SK-N-MC (cell line): ENCODE measurements around the gene OR51B4.
"Not testable (repeated sequence)": the region's sequence is repeated elsewhere in the genome, so short reads cannot be mapped to it uniquely, and the experiment has no call there.

Experiments used
- DNase-seq: peaks from one replicate; pipeline ENCODE4 v3.0.0-alpha.2; 2011; ENCODE audit warnings: low read depth, low spot score
- H3K27ac ChIP-seq: fragments of 200-600 bp; sonication (generic); 2 replicates; pipeline ENCODE4 v1.5.1; 2016; ENCODE audit warnings: mixed run types
- H3K36me3 ChIP-seq: fragments of 200-600 bp; sonication (generic); 2 replicates; pipeline ENCODE4 v1.6.1; 2017; ENCODE audit warnings: antibody characterized with exemption, low read length, mixed read lengths; ENCODE audit not compliant: insufficient read depth
- H3K4me3 ChIP-seq: fragments of 200-600 bp; sonication (generic); 2 replicates; pipeline ENCODE4 v1.5.1; 2016
- H3K9ac ChIP-seq: fragments of 200-600 bp; sonication (generic); 2 replicates; pipeline ENCODE4 v1.8.0; 2017; ENCODE audit warnings: mixed run types, mixed read lengths; ENCODE audit not compliant: insufficient read length
- H3K9me3 ChIP-seq: fragments of 200-600 bp; sonication (generic); 2 replicates; pipeline ENCODE4 v1.6.1; 2017; ENCODE audit warnings: low read depth, mild to moderate bottlenecking, antibody characterized with exemption, low read length, moderate library complexity, mixed read lengths
- EZH2 ChIP-seq: fragments of 200-600 bp; sonication (generic); IDR thresholded peaks from one replicate; pipeline ENCODE4 v1.6.1; 2017; ENCODE audit warnings: antibody characterized with exemption
- FOXP2 ChIP-seq: optimal IDR thresholded peaks from 2 replicates; pipeline ENCODE3; 2011; ENCODE audit warnings: mild to moderate bottlenecking, moderate library complexity; ENCODE audit not compliant: insufficient read depth; ENCODE audit errors: extremely low read length, control extremely low read depth
- POLR2AphosphoS5 ChIP-seq: IDR thresholded peaks from 2 replicates; pipeline ENCODE4 v1.6.1; 2012; ENCODE audit warnings: mild to moderate bottlenecking, low read depth, low read length, borderline replicate concordance

Gene OR51B4

DNA sequence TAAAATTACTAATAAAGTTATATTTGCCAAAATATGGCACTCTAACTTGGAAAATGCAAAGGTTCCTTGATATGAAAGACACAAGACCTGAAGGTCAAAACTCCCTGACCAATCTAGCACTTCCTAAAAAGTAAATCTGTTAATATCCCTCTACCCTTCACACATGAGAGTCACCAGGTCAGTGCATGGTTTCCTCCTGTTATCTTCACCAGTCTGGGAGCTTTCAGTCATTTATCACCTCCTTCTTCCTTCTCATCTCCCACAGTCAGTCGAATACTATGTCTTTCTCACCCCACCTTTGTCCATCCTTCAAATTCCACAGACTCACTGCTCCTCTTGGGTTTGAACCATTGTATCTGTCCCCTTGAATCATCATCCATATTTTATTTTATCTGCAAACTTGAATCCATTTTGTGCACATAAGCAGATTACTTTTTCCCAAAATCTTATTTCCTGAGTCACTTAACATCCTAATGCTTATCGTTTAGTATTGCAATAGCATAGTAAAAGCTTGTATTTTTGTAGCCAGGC is 34.6 kb downstream of the OR51B4 start:
- H3K4me3 ChIP-seq, result no peak overlapping the region
- no peak overlapping the region for H3K9ac ChIP-seq
- DNase-seq, result no peak
- no peaks in the 10 kb centered on the region for H3K9me3 ChIP-seq
- TF ChIP-seq POLR2AphosphoS5, result no peak
- no peak for TF ChIP-seq FOXP2
- no peak for TF ChIP-seq EZH2
- no peaks in the 10 kb centered on the region for H3K36me3 ChIP-seq
- H3K27ac ChIP-seq, result no peak overlapping the region

DNA sequence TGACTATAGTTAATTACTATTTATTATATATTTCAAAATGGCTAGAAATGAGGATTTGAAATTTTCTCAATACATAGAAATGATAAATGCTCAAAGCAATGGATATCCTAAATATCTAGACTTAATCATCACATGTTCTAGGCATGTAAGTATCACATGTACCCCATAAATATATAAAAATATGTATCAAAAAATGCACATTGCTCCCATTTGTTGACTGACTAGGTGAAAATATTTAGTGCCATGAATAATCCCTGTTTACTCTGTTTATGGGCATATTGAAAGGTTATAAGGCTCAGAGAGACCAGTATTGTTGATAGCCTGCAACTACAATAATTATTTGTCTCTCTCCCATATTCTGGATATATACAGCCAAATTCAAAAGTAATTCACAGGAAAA is 35.1 kb downstream of the OR51B4 start:
- H3K4me3 ChIP-seq, result no peak overlapping the region
- TF ChIP-seq POLR2AphosphoS5, result no peak
- no peak for TF ChIP-seq FOXP2
- no peak for TF ChIP-seq EZH2
- DNase-seq, result no peak
- no peaks in the 10 kb centered on the region for H3K36me3 ChIP-seq
- no peak overlapping the region for H3K27ac ChIP-seq
- H3K9me3 ChIP-seq, result no peaks in the 10 kb centered on the region
- H3K9ac ChIP-seq, result no peak overlapping the region

DNA sequence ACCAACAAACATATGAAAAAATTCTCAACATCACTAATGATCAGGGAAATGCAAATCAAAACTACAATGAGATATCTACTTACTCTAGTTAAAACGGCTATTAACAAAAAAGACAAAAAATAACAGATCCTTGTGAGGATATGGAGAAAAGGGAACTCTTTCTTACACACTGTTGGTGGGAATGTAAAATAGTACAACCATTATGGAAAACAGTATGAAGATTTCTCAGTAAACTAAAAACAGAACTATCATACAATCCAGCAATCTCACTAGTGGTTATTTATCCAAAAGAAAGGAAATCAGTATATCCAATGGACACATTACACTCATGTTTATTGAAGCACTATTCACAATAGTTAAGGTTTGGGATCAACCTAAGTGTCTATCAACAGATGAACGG is 35.9 kb downstream of the OR51B4 start:
- Histone ChIP-seq H3K9me3 (no peaks in the 10 kb centered on the region), H3K9ac (no peak overlapping the region), H3K4me3 (no peak overlapping the region), H3K27ac (no peak overlapping the region), H3K36me3 (no peaks in the 10 kb centered on the region)
- no peak for DNase-seq
- TF ChIP-seq EZH2 (no peak), FOXP2 (no peak), POLR2AphosphoS5 (no peak)

DNA sequence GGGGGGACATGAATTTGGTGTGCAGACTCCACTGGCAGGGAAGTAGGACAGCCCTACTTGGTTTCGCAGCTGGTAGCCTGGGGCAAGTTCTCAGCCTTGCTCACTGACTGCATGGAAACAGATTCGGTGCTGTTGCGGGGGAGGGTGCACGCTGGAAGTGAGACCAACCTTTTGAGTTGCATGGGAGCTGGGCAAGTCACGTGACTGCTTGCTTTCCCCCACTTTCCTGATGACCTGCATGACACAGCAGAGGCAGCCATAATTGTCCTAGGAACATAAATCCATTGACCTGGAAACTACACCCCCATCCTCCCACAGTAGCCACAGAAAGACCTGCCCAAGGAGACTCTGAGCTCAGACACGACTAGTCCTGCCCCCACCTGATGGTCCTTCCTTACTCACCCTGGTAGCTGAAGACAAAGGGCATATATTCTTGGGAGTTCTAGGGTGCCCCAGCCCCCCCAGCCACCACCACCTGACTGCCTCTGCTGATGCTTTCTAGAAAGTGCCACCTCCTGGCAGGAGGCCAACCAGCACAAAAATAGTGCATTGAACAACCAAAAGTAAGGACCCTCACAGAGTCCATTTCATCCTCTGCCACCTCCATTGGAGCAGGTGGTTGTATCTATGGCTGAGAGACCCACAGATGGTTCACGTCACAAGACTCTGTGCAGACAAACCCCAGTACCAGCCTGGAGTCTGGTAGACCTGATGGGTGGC is 43.0 kb downstream of the OR51B4 start:
- Histone ChIP-seq H3K27ac (no peak overlapping the region), H3K4me3 (no peak overlapping the region), H3K9me3 (no peaks in the 10 kb centered on the region), H3K36me3 (no peaks in the 10 kb centered on the region), H3K9ac (no peak overlapping the region)
- TF ChIP-seq FOXP2 (no peak), POLR2AphosphoS5 (no peak), EZH2 (no peak)
- DNase-seq, result no peak

DNA sequence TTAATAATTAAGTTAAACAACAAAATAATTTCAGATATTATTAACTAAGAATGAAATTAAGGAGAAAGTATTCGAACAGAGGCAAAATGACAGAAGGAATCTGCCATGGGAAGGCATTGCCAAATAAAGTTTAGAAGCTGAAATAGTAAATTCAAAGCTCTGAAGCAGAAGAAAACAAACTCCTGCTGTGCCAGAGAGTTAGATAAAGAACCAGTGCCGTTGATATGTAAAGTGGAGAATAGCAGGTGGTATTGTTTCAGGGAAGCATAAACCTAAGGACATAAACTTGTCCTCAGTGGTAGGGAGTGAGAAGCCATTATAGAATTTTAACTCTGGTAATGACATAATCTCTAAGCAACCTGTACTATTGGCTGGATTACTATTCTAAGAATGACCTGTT is 44.5 kb downstream of the OR51B4 start:
- H3K9ac ChIP-seq, result no peak overlapping the region
- H3K27ac ChIP-seq, result no peak overlapping the region
- H3K36me3 ChIP-seq, result no peaks in the 10 kb centered on the region
- H3K4me3 ChIP-seq, result no peak overlapping the region
- TF ChIP-seq EZH2 (no peak), FOXP2 (no peak), POLR2AphosphoS5 (no peak)
- no peak for DNase-seq
- H3K9me3 ChIP-seq, result no peaks in the 10 kb centered on the region

DNA sequence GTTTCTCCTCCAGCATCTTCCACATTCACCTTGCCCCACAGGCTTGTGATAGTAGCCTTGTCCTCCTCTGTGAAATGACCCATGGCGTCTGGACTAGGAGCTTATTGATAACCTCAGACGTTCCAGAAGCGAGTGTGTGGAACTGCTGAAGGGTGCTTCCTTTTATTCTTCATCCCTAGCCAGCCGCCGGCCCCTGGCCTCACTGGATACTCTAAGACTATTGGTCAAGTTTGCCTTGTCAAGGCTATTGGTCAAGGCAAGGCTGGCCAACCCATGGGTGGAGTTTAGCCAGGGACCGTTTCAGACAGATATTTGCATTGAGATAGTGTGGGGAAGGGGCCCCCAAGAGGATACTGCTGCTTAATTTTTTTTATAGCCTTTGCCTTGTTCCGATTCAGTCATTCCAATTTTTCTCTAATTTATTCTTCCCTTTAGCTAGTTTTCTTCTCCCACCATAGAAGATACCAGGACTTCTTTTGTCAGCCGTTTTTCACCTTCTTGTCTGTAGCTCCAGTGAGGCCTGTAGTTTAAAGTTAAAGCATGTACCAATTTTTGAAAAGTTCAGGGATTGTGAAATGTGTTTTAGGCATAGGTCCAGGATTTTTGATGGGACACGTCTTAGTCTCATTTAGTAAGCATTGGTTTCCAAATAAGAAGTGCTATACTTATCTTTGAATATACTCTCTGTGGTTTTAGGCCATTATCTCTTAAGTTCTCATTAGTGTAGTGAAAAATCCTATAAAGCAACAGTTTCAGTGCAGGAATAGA is 46.9 kb downstream of the OR51B4 start, which contains the start of gene HBG2:
Gene HBG2 (minus strand): TSS at position 136 of the 768 bp plus-strand sequence. CDS start 53 bp downstream, at position 83.
- not testable (repeated sequence) for DNase-seq, H3K9me3 ChIP-seq, H3K27ac ChIP-seq, H3K9ac ChIP-seq, H3K4me3 ChIP-seq, H3K36me3 ChIP-seq

DNA sequence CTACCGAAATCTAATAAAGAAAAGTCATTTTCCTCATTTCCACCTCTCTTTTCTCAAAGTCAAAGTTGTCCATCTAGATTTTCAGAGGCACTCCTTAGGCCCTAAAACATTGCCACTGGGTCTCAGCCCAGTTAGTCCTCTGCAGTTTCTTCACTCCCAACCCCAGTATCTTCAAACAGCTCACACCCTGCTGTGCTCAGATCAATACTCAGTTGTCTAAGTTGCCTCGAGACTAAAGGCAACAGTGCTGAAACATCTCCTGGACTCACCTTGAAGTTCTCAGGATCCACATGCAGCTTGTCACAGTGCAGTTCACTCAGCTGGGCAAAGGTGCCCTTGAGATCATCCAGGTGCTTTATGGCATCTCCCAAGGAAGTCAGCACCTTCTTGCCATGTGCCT is 47.7 kb downstream of the OR51B4 start:
- H3K9me3 ChIP-seq, H3K36me3 ChIP-seq, H3K4me3 ChIP-seq, H3K27ac ChIP-seq, H3K9ac ChIP-seq, DNase-seq: not testable (repeated sequence)

DNA sequence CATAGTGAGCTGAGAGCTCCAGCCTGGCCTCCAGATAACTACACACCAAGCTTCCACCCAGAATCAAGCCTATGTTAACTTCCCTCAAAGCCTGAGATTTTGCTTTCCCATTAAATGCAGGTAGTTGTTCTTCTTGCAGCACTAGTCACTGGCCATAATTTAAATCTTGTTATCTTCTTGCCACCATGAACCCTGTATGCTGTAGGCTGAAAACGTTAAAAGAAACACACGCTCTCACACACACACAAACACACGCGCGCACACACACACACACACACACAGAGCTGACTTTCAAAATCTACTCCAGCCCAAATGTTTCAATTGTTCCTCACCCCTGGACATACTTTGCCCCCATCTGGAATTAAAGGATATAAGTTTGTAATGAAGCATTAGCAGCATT is 48.3 kb downstream of the OR51B4 start:
- H3K9ac ChIP-seq, DNase-seq, H3K27ac ChIP-seq, H3K4me3 ChIP-seq, H3K9me3 ChIP-seq, H3K36me3 ChIP-seq: not testable (repeated sequence)

DNA sequence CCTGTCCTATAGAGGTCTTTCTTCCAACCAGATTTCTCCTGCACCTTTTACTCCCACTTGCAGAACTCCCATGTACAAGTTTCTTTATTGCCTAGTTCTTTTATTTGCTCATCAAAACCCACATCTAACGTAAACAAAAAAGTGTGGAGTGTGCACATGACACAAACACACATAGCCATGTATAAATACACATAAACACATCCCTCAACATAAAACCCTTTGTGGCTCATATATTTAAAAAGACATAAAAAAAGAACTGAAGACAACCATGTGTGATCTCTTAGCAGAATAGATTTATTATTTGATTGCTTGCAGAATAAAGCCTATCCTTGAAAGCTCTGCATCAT is 48.9 kb downstream of the OR51B4 start:
- no peak for DNase-seq
- H3K9me3 ChIP-seq, result no peaks in the 10 kb centered on the region
- H3K36me3 ChIP-seq, result no peaks in the 10 kb centered on the region
- no peak overlapping the region for H3K4me3 ChIP-seq
- no peak overlapping the region for H3K27ac ChIP-seq
- TF ChIP-seq POLR2AphosphoS5 (no peak), EZH2 (no peak), FOXP2 (no peak)
- H3K9ac ChIP-seq, result no peak overlapping the region
